HepG2 (cell line): ENCODE results near the gene TPRA1. TPM values are rescaled to one million over a fixed set of nuclear protein-coding genes. Genes with fewer than 3 reads are reported as not detected.

Source experiments
- ATAC-seq: fragments of 200-7000 bp; cut with Tn5 transposase; 3 replicates; pipeline ENCODE4 v1.9.1; 2020; ENCODE audit warnings: mild to moderate bottlenecking, moderate library complexity
- BruUV-seq: library from RNA; stranded (reverse); fragments of 400-500 nt; replicated peaks from 2 replicates; lab custom pipeline; 2021; lab: Mats Ljungman, UMichigan
- CTCF ChIA-PET: fragments of 300-600 bp; formaldehyde crosslinking; extraction: SDS; loops from one replicate; lab custom pipeline; 2021; ENCODE audit warnings: low total read pairs, inconsistent platforms, low intra/inter-chr PET ratio; lab: Yijun Ruan, JAX
- POLR2A ChIA-PET: fragments of 350-600 bp; sonication (Branson Sonifier 250); formaldehyde crosslinking; loops from one replicate; lab custom pipeline; 2020; ENCODE audit warnings: antibody characterized with exemption, inconsistent platforms; lab: Yijun Ruan, JAX
- DNase-seq: peaks from one replicate; pipeline ENCODE4 v3.0.0-alpha.2; 2015; ENCODE audit warnings: low spot score
- FAIRE-seq: peaks from 3 replicates; lab custom pipeline; 2011; peaks lifted over from hg19 to GRCh38; lab: Jason Lieb, UNC
- H2AFZ ChIP-seq: one replicate; pipeline ENCODE4 v1.6.1; 2011; ENCODE audit warnings: low read length, inconsistent platforms
- H3K27ac ChIP-seq: fragments of 300-600 bp; 3 replicates; pipeline ENCODE4 v1.8.0; 2011; ENCODE audit warnings: mixed run types, mild to moderate bottlenecking, mixed read lengths, low read length, inconsistent platforms; ENCODE audit not compliant: insufficient read depth; ENCODE audit errors: extremely low read length
- H3K27me3 ChIP-seq, 2 experiments: fragments of 200-600 bp in 1 of 2; 2 replicates in 1 of 2; 3 replicates in 1 of 2; pipeline versions ENCODE4 v1.6.0 to v1.8.0; 2011; ENCODE audit warnings: low read length in 2 of 2, mild to moderate bottlenecking in 2 of 2, moderate library complexity in 2 of 2, inconsistent platforms in 1 of 2; ENCODE audit not compliant: insufficient read depth in 2 of 2, control insufficient read depth in 1 of 2
- H3K36me3 ChIP-seq, 2 experiments: fragments of 200-600 bp in 1 of 2; replicated peaks in 1 of 2; 2 replicates in 1 of 2; 3 replicates in 1 of 2; pipeline versions ENCODE4 v1.5.1 to v1.8.0; 2011; ENCODE audit warnings: low read length in 2 of 2, inconsistent platforms in 1 of 2; ENCODE audit not compliant: insufficient read depth in 2 of 2, control insufficient read depth in 1 of 2
- H3K4me1 ChIP-seq: 2 replicates; pipeline ENCODE4 v1.5.1; 2012; ENCODE audit warnings: low read length, inconsistent platforms; ENCODE audit not compliant: insufficient read depth
- H3K4me2 ChIP-seq: 2 replicates; pipeline ENCODE4 v1.6.0; 2011; ENCODE audit warnings: low read depth, low read length, inconsistent platforms
- H3K4me3 ChIP-seq, 3 experiments: fragments of 200-600 bp in 1 of 3; sonication (generic), shearing (Covaris generic) in 1 of 3; replicated peaks in 1 of 3; 2 replicates each; pipeline ENCODE4 v1.5.1; 2011 to 2016; ENCODE audit warnings: low read length in 3 of 3, inconsistent platforms in 2 of 3, low read depth in 2 of 3, mild to moderate bottlenecking in 2 of 3, control low read depth in 1 of 3, mixed read lengths in 1 of 3; ENCODE audit not compliant: insufficient read depth in 1 of 3
- H3K79me2 ChIP-seq: one replicate; pipeline ENCODE4 v1.6.1; 2011; ENCODE audit warnings: low read length, inconsistent platforms; ENCODE audit not compliant: insufficient read depth
- H3K9ac ChIP-seq: 2 replicates; pipeline ENCODE4 v1.6.0; 2011; ENCODE audit warnings: mild to moderate bottlenecking, low read depth, low read length, inconsistent platforms; ENCODE audit not compliant: insufficient read depth
- H3K9me3 ChIP-seq: 2 replicates; pipeline ENCODE4 v1.5.1; 2012; ENCODE audit warnings: mild to moderate bottlenecking, low read length
- H4K20me1 ChIP-seq: 2 replicates; pipeline ENCODE4 v1.6.0; 2011; ENCODE audit warnings: inconsistent platforms, mild to moderate bottlenecking, low read length, moderate library complexity; ENCODE audit not compliant: insufficient read depth
- HDAC1 ChIP-seq: sonication (generic); formaldehyde crosslinking; IDR thresholded peaks from 2 replicates; pipeline ENCODE4 v1.5.1; 2020; ENCODE audit warnings: mild to moderate bottlenecking, missing genetic modification reagents
- SRSF1 ChIP-seq: fragments of 200-400 bp; formaldehyde crosslinking; optimal IDR thresholded peaks from 2 replicates; pipeline ENCODE3; 2017; ENCODE audit warnings: mild to moderate bottlenecking, low read depth, low read length, moderate library complexity
- TFAP4 ChIP-seq: sonication (generic); IDR thresholded peaks from 2 replicates; pipeline ENCODE4 v1.6.1; 2016; ENCODE audit warnings: low read depth, borderline replicate concordance
- ZNF761 ChIP-seq: sonication (generic); formaldehyde crosslinking; conservative IDR thresholded peaks from 2 replicates; pipeline ENCODE4 v1.4.0; 2020; ENCODE audit warnings: mild to moderate bottlenecking, missing genetic modification reagents
- WGBS: methylation state at CpG from one replicate; pipeline ENCODE4 v1.1.6; 2017; ENCODE audit warnings: low lambda C conversion rate; 5-methylcytosine and 5-hydroxymethylcytosine counted together
- in situ Hi-C: cut with HindIII; loops from 2 replicates; pipeline ENCODE4 v1.10.0; 2017; ENCODE audit warnings: low pct_unique_long_range_greater_than_20kb; ENCODE audit not compliant: extremely low pct_ligation_motif_present
- intact Hi-C: fragments of 100-400 bp; cut with micrococcal nuclease; formaldehyde crosslinking; loops from one replicate; pipeline ENCODE4 v1.10.0; 2022; ENCODE audit not compliant: unreplicated experiment
- polyA plus RNA-seq, 8 experiments: library from polyadenylated mRNA; depleted of rRNA in 3 of 8; stranded (reverse) in 7 of 8; unstranded in 1 of 8; fragments of >200 nt; fragmentation: Illumina TruSeq in 4 of 8; extraction: Trizol in 4 of 8; gene quantifications; 2 replicates each; pipeline versions ENCODE4 v1.2.1 to v1.2.3, GENCODE V29; 2011 to 2016; ENCODE audit warnings: low read depth in 4 of 8, missing spikeins in 1 of 8, mixed read lengths in 1 of 8; ENCODE audit not compliant: insufficient read depth in 1 of 8
- total RNA-seq, 5 experiments: library from RNA; depleted of rRNA; stranded (reverse); fragments of >200 nt; fragmentation: Illumina TruSeq; extraction: Trizol; gene quantifications; 2 replicates each; pipeline ENCODE4 v1.2.3, GENCODE V29; 2016; ENCODE audit warnings: low read depth in 1 of 5
- TF ChIP-seq, protein P1 (sequence below): sonication (generic); formaldehyde crosslinking; IDR thresholded peaks from 2 replicates; pipeline ENCODE4 v1.8.0; 2022; ENCODE audit warnings: mild to moderate bottlenecking, missing genetic modification reagents, borderline replicate concordance
- TF ChIP-seq, protein P2 (sequence below): sonication (generic); formaldehyde crosslinking; IDR thresholded peaks from 2 replicates; pipeline ENCODE4 v1.4.0; 2020; ENCODE audit warnings: mild to moderate bottlenecking, missing genetic modification reagents

The TPRA1 gene
- total and polyA plus RNA-seq, 2 of the 13 experiments (the other 11 are each of a cell fraction or from before 2014, with no cell fraction given), result 25.4 to 25.8 TPM

GRCh38 chr3:127535901-127536829 is 54.4 kb downstream of the TPRA1 start (continued):
- TF ChIP-seq, protein P1, sequence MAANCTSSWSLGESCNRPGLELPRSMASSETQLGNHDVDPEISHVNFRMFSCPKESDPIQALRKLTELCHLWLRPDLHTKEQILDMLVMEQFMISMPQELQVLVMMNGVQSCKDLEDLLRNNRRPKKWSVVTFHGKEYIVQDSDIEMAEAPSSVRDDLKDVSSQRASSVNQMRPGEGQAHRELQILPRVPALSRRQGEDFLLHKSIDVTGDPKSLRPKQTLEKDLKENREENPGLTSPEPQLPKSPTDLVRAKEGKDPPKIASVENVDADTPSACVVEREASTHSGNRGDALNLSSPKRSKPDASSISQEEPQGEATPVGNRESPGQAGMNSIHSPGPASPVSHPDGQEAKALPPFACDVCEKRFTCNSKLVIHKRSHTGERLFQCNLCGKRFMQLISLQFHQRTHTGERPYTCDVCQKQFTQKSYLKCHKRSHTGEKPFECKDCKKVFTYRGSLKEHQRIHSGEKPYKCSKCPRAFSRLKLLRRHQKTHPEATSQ (CRISPR knock-in tag), result no peak
- no peak for TF ChIP-seq TFAP4

- POLR2A ChIA-PET, result no interaction called here
- H3K4me1 ChIP-seq, result no peaks in the 10 kb centered on the region
- no peak for ATAC-seq
- no peak for DNase-seq
- 0 out of 2 replicates have a peak, but pooled peaks cover 3% of the 10 kb centered on the region for H4K20me1 ChIP-seq
- no peaks in the 10 kb centered on the region for H3K36me3 ChIP-seq
- no TSS peak for BruUV-seq
- H3K79me2 ChIP-seq, result no peaks in the 10 kb centered on the region
- WGBS, result 30% methylated on average over 8 of the region's 12 CpGs
- no peaks in the 10 kb centered on the region for H3K9me3 ChIP-seq
- in situ Hi-C loops, result no loop called here
- intact Hi-C loops, result no loop called here
- H3K9ac ChIP-seq, result no peak overlapping the region
- H2AFZ ChIP-seq, result no peak overlapping the region
- no peak overlapping the region for H3K27ac ChIP-seq
- H3K4me2 ChIP-seq, result no peak overlapping the region
- TF ChIP-seq ZNF761 (CRISPR knock-in tag) (no peak), SRSF1 (no peak), HDAC1 (CRISPR knock-in tag) (no peak)
- TF ChIP-seq, protein P2, sequence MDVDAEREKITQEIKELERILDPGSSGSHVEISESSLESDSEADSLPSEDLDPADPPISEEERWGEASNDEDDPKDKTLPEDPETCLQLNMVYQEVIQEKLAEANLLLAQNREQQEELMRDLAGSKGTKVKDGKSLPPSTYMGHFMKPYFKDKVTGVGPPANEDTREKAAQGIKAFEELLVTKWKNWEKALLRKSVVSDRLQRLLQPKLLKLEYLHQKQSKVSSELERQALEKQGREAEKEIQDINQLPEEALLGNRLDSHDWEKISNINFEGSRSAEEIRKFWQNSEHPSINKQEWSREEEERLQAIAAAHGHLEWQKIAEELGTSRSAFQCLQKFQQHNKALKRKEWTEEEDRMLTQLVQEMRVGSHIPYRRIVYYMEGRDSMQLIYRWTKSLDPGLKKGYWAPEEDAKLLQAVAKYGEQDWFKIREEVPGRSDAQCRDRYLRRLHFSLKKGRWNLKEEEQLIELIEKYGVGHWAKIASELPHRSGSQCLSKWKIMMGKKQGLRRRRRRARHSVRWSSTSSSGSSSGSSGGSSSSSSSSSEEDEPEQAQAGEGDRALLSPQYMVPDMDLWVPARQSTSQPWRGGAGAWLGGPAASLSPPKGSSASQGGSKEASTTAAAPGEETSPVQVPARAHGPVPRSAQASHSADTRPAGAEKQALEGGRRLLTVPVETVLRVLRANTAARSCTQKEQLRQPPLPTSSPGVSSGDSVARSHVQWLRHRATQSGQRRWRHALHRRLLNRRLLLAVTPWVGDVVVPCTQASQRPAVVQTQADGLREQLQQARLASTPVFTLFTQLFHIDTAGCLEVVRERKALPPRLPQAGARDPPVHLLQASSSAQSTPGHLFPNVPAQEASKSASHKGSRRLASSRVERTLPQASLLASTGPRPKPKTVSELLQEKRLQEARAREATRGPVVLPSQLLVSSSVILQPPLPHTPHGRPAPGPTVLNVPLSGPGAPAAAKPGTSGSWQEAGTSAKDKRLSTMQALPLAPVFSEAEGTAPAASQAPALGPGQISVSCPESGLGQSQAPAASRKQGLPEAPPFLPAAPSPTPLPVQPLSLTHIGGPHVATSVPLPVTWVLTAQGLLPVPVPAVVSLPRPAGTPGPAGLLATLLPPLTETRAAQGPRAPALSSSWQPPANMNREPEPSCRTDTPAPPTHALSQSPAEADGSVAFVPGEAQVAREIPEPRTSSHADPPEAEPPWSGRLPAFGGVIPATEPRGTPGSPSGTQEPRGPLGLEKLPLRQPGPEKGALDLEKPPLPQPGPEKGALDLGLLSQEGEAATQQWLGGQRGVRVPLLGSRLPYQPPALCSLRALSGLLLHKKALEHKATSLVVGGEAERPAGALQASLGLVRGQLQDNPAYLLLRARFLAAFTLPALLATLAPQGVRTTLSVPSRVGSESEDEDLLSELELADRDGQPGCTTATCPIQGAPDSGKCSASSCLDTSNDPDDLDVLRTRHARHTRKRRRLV (CRISPR knock-in tag), result no peak
- CTCF ChIA-PET, result no interaction called here
- H3K4me3 ChIP-seq, result no peak overlapping the region
- H3K27me3 ChIP-seq, result peaks cover under 1 to 33% of the 10 kb centered on the region in 2 experiments; a peak in 3 of 5 replicates
- FAIRE-seq, result no peak
Observed at GRCh38 chr3:127535106-127535785, 55.3 kb downstream of the TPRA1 start.
